ENCODE data around the gene EFCAB5. TPM values are rescaled to one million over a fixed set of nuclear protein-coding genes. Genes with fewer than 3 reads are reported as not detected.

Gene EFCAB5
- total and polyA plus RNA-seq, 2 of the 13 experiments (the other 11 are each of a cell fraction or from before 2014, with no cell fraction given) = 0.15 TPM; not detected in 1

DNA sequence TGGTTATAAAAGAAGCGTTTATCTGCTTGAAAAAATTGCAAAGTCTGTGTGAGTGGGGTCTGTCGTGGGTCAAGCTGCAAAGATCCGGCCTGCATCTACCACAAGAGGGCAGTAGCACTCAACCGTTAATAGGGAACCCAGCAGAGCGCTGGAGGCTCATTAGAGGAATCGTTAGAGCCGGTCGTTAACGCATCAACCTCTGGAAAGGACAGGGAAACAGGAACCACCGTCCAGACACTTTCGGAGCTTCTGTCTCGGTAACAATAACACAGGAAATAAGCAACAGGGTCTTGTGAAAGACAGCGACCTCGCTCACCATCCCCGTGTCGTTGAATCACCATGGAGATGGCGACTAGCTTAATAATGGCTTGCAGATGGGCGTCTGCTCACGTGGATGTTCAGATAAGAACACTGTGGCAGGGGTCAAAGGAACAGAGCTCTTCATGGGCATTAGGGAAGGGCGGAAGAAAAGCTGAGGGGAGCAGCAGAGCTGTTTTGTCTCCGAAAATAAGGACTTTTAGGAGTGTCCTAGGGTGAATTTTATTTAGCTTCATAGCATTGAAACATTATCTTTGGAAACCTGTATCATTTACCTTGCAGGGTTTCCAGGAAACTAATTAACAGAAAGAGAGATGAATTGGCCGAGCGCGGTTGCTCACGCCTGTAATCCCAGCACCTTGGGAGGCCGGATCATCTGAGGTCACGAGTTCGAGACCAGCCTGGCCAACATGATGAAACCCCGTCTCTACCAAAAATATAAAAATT lies 163.3 kb downstream of the EFCAB5 start (continued):
- TF ChIP-seq, protein P1, sequence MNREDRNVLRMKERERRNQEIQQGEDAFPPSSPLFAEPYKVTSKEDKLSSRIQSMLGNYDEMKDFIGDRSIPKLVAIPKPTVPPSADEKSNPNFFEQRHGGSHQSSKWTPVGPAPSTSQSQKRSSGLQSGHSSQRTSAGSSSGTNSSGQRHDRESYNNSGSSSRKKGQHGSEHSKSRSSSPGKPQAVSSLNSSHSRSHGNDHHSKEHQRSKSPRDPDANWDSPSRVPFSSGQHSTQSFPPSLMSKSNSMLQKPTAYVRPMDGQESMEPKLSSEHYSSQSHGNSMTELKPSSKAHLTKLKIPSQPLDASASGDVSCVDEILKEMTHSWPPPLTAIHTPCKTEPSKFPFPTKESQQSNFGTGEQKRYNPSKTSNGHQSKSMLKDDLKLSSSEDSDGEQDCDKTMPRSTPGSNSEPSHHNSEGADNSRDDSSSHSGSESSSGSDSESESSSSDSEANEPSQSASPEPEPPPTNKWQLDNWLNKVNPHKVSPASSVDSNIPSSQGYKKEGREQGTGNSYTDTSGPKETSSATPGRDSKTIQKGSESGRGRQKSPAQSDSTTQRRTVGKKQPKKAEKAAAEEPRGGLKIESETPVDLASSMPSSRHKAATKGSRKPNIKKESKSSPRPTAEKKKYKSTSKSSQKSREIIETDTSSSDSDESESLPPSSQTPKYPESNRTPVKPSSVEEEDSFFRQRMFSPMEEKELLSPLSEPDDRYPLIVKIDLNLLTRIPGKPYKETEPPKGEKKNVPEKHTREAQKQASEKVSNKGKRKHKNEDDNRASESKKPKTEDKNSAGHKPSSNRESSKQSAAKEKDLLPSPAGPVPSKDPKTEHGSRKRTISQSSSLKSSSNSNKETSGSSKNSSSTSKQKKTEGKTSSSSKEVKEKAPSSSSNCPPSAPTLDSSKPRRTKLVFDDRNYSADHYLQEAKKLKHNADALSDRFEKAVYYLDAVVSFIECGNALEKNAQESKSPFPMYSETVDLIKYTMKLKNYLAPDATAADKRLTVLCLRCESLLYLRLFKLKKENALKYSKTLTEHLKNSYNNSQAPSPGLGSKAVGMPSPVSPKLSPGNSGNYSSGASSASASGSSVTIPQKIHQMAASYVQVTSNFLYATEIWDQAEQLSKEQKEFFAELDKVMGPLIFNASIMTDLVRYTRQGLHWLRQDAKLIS (CRISPR knock-in tag; IDR thresholded peaks at IDR 0.05) = no peak
- TF ChIP-seq ZC3H4 (CRISPR knock-in tag; IDR thresholded peaks at IDR 0.05; ENCODE audit: borderline replicate concordance) = no peak
- TF ChIP-seq PRMT3 (CRISPR knock-in tag; IDR thresholded peaks at IDR 0.05; ENCODE audit: borderline replicate concordance, low read depth) = no peak
- TF ChIP-seq, protein P2, sequence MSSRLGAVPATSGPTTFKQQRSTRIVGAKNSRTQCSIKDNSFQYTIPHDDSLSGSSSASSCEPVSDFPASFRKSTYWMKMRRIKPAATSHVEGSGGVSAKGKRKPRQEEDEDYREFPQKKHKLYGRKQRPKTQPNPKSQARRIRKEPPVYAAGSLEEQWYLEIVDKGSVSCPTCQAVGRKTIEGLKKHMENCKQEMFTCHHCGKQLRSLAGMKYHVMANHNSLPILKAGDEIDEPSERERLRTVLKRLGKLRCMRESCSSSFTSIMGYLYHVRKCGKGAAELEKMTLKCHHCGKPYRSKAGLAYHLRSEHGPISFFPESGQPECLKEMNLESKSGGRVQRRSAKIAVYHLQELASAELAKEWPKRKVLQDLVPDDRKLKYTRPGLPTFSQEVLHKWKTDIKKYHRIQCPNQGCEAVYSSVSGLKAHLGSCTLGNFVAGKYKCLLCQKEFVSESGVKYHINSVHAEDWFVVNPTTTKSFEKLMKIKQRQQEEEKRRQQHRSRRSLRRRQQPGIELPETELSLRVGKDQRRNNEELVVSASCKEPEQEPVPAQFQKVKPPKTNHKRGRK (CRISPR knock-in tag; IDR thresholded peaks at IDR 0.05) = no peak
- peak; percentile 89 for TF ChIP-seq SMC3 (IDR thresholded peaks at IDR 0.05; ENCODE audit: low read length)
- TF ChIP-seq, protein P3, sequence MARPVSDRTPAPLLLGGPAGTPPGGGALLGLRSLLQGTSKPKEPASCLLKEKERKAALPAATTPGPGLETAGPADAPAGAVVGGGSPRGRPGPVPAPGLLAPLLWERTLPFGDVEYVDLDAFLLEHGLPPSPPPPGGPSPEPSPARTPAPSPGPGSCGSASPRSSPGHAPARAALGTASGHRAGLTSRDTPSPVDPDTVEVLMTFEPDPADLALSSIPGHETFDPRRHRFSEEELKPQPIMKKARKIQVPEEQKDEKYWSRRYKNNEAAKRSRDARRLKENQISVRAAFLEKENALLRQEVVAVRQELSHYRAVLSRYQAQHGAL (CRISPR knock-in tag; IDR thresholded peaks at IDR 0.05; ENCODE audit: not compliant biosample characterization) = no peak
- TF ChIP-seq, protein P4, sequence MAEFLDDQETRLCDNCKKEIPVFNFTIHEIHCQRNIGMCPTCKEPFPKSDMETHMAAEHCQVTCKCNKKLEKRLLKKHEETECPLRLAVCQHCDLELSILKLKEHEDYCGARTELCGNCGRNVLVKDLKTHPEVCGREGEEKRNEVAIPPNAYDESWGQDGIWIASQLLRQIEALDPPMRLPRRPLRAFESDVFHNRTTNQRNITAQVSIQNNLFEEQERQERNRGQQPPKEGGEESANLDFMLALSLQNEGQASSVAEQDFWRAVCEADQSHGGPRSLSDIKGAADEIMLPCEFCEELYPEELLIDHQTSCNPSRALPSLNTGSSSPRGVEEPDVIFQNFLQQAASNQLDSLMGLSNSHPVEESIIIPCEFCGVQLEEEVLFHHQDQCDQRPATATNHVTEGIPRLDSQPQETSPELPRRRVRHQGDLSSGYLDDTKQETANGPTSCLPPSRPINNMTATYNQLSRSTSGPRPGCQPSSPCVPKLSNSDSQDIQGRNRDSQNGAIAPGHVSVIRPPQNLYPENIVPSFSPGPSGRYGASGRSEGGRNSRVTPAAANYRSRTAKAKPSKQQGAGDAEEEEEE (CRISPR knock-in tag; IDR thresholded peaks at IDR 0.05; ENCODE audit: borderline replicate concordance) = no peak
- no peak for TF ChIP-seq ZNF143 (CRISPR knock-in tag; IDR thresholded peaks at IDR 0.05)
- no peak for TF ChIP-seq ZNF83 (CRISPR knock-in tag; IDR thresholded peaks at IDR 0.05; ENCODE audit: borderline replicate concordance)
- TF ChIP-seq KLF15 (CRISPR knock-in tag; IDR thresholded peaks at IDR 0.05; ENCODE audit: borderline replicate concordance) = no peak
- TF ChIP-seq ZNF337 (CRISPR knock-in tag; IDR thresholded peaks at IDR 0.05; ENCODE audit: borderline replicate concordance, low read depth) = no peak
- no peak for TF ChIP-seq NBN (conservative IDR thresholded peaks at IDR 0.05)
- TF ChIP-seq ZEB1 (IDR thresholded peaks at IDR 0.05; ENCODE audit: insufficient replicate concordance, low read depth) = no peak
- no peak; the same call in 1 of the 2 replicates for TF ChIP-seq RCOR2 (CRISPR knock-in tag; IDR thresholded peaks at IDR 0.05)
- TF ChIP-seq ZNF180 (CRISPR knock-in tag; IDR thresholded peaks at IDR 0.05; ENCODE audit: borderline replicate concordance, low read depth) = no peak
